RWPE2 (cell line): ENCODE results near the gene GPR146.

Experiments used
- ATAC-seq: fragments of 200-7000 bp; cut with Tn5 transposase; 3 replicates; pipeline ENCODE4 v1.9.1; 2021; ENCODE audit warnings: low read depth
- DNase-seq: peaks from one replicate; pipeline ENCODE4 v3.0.0-alpha.2; 2020; ENCODE audit warnings: low spot score
- H3K27ac ChIP-seq: fragments of 450-650 bp; 2 replicates; pipeline ENCODE4 v1.5.1; 2017; ENCODE audit warnings: mild to moderate bottlenecking; ENCODE audit not compliant: poor library complexity, severe bottlenecking
- H3K27me3 ChIP-seq: fragments of 250-450 bp; sonication (Bioruptor Pico); 2 replicates; pipeline ENCODE4 v1.5.1; 2021; ENCODE audit warnings: mild to moderate bottlenecking, moderate library complexity; ENCODE audit not compliant: insufficient read depth, poor library complexity, severe bottlenecking
- H3K36me3 ChIP-seq: fragments of 250-450 bp; sonication (Bioruptor Pico); 2 replicates; pipeline ENCODE4 v1.5.1; 2020; ENCODE audit warnings: low read depth, mild to moderate bottlenecking, moderate library complexity
- H3K4me1 ChIP-seq: fragments of 250-450 bp; sonication (Bioruptor Pico); 2 replicates; pipeline ENCODE4 v1.5.1; 2021; ENCODE audit warnings: mild to moderate bottlenecking, moderate library complexity; ENCODE audit not compliant: insufficient read depth, poor library complexity, severe bottlenecking
- H3K4me3 ChIP-seq: fragments of 250-450 bp; sonication (Bioruptor Pico); 2 replicates; pipeline ENCODE4 v1.5.1; 2021; ENCODE audit warnings: mild to moderate bottlenecking, moderate library complexity; ENCODE audit not compliant: severe bottlenecking
- H3K9me3 ChIP-seq: fragments of 250-450 bp; sonication (Bioruptor Pico); 2 replicates; pipeline ENCODE4 v1.5.1; 2021; ENCODE audit warnings: mild to moderate bottlenecking, moderate library complexity; ENCODE audit not compliant: severe bottlenecking
- CTCF ChIP-seq: fragments of 450-650 bp; IDR thresholded peaks from one replicate; pipeline ENCODE4 v1.5.1; 2017; ENCODE audit warnings: mild to moderate bottlenecking, moderate library complexity; ENCODE audit not compliant: poor library complexity, severe bottlenecking

The GPR146 gene

DNA sequence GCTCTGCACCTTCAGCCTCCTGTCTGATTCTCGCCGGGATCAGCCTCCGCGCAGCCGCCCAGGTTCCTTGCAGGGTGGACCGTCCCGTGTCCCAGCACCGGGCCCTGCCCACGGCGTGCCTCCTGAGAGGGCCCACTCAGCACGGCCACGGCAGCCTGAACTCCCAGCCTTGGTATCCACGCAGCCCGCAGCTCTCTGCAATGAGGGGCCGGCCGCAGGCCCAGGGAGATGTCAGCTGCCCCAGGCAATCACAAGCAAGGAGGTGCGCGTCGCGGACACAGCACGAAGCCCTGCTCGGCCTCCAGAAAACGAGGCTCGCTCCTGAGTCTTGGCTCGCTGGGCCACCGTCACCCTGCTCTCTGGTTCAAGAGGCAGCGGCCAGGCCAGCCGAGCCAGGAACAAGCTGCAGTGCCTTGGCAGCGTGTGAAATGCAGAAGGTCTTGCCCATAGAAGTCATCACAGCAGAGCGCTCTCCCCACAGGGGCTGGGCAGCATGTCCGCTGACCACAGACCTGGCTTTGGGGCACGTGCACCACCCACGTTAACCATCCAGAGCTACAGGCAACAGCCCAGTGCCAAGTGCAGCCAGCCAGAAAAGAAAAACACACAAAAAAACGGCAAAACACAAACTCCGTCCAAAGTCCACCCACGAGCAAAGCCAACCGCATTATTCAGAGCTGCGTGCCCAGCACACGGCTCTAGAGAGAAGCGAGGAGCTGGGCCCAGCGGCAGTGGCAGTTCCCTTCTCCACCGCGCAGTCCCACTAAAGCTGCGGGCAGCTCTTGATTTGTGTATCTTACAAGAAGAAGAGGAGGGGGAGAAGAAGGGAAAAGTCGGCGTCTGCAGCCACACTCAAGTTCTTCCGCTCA lies 57.5 kb downstream of the GPR146 start:
- no peaks in the 10 kb centered on the region for H3K9me3 ChIP-seq
- no peak for DNase-seq
- TF ChIP-seq CTCF, result no peak
- no peaks in the 10 kb centered on the region for H3K36me3 ChIP-seq
- H3K27ac ChIP-seq, result no peak overlapping the region
- H3K27me3 ChIP-seq, result no peaks in the 10 kb centered on the region
- no peak for ATAC-seq
- H3K4me3 ChIP-seq, result no peak overlapping the region
- no peaks in the 10 kb centered on the region for H3K4me1 ChIP-seq

GRCh38 chr7:1103009-1103788 lies 58.9 kb downstream of the GPR146 start:
- Histone ChIP-seq H3K4me1 (no peaks in the 10 kb centered on the region), H3K36me3 (no peaks in the 10 kb centered on the region), H3K4me3 (no peak overlapping the region), H3K27ac (no peak overlapping the region), H3K9me3 (no peaks in the 10 kb centered on the region), H3K27me3 (no peaks in the 10 kb centered on the region)
- ATAC-seq (no peak), DNase-seq (no peak)
- TF ChIP-seq CTCF, result no peak

DNA sequence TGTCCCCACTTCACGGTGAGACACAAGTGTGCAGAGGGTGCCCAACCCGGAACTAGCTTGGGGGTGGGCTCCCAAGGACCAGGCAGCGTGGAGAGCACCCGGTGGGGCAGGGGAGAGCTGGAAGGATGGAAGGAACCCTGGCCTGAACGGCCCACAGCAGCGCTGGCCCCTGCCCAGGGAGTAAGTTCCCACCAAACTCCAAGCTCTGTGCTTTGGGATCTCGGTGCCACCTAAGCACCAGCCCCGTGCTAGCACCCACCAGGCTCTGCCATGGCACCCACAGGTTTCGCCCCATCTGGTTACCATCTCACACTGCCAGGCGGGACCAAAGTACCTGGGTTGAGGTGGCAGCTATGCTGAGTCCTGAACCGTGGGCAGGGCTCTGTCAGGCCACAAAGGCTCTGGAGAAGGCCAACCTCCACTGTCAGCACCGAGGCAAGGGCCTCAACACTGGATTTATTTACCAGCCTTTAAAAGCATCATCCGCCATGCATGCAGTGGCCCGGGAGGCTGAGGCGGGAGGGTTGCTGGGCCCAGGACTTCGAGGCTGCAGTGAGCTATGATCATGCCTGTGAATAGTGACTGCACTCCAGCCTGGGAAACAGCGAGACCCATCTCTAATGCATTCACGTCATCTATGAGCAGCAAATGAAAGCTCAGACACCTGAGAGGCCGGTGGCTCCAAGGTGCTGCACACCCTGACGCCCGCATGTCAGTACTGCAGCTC lies 59.6 kb downstream of the GPR146 start:
- H3K27ac ChIP-seq, result no peak overlapping the region
- H3K4me1 ChIP-seq, result no peaks in the 10 kb centered on the region
- no peaks in the 10 kb centered on the region for H3K36me3 ChIP-seq
- no peaks in the 10 kb centered on the region for H3K27me3 ChIP-seq
- no peak overlapping the region for H3K4me3 ChIP-seq
- no peaks in the 10 kb centered on the region for H3K9me3 ChIP-seq
- no peak for ATAC-seq
- TF ChIP-seq CTCF, result no peak
- no peak for DNase-seq

DNA sequence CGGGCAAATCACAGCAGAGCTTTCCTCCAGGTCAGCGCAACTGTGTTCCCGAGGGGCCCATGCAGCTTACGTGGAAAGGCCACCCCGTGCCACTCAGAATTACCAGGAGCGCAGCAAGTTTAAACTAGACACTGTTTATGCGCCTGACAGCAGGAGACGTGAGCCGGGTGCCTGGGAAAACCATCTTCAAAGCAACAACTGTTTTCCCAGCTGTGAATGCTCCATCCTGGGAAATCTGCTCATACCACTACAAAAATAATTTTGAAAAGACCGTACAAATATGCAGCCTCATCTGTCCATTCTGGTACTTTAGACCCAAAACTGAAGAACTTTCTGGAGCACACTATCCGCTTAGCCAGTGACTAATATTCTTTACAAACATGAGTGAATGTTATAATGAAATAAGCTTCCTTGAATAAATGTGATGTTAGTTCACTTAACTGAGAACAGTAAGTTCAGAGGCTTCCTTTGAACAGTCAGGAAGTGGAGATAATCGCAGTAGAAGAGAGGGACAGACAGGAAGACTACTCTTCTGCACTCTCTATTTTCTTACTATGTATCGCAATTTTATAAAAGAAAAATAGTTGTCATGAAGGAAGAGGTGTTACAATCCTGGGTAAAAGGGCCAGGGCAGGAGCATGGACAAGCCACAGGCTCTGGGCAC lies 60.3 kb downstream of the GPR146 start:
- Histone ChIP-seq H3K27me3 (no peaks in the 10 kb centered on the region), H3K4me1 (no peaks in the 10 kb centered on the region), H3K9me3 (no peaks in the 10 kb centered on the region), H3K36me3 (no peaks in the 10 kb centered on the region), H3K27ac (no peak overlapping the region), H3K4me3 (no peak overlapping the region)
- no peak for DNase-seq
- no peak for TF ChIP-seq CTCF
- ATAC-seq, result no peak
